Astrocyte (in vitro differentiated cells and primary cell): ENCODE results near the gene NDFIP2. TPM values are rescaled to one million over a fixed set of nuclear protein-coding genes. Genes with fewer than 3 reads are reported as not detected.

ENCODE experiments used
- DNase-seq: peaks from one replicate; pipeline ENCODE4 v3.0.0-alpha.2; 2010; ENCODE audit warnings: low read depth
- FAIRE-seq: peaks from 2 replicates; lab custom pipeline; 2011; peaks lifted over from hg19 to GRCh38; lab: Jason Lieb, UNC
- H2AFZ ChIP-seq: 2 replicates; pipeline ENCODE4 v1.6.0; 2012; ENCODE audit warnings: low read depth, low read length, inconsistent platforms
- H3K27ac ChIP-seq: 2 replicates; pipeline ENCODE4 v1.5.1; 2011; ENCODE audit warnings: low read depth, low read length, inconsistent platforms
- H3K27me3 ChIP-seq: 2 replicates; pipeline ENCODE4 v1.6.0; 2011; ENCODE audit warnings: low read length, inconsistent platforms; ENCODE audit not compliant: insufficient read depth
- H3K36me3 ChIP-seq: 2 replicates; pipeline ENCODE4 v1.5.1; 2011; ENCODE audit warnings: low read length, inconsistent platforms; ENCODE audit not compliant: insufficient read depth
- H3K4me1 ChIP-seq: 2 replicates; pipeline ENCODE4 v1.5.1; 2011; ENCODE audit warnings: low read length, inconsistent platforms; ENCODE audit not compliant: insufficient read depth
- H3K4me2 ChIP-seq: 2 replicates; pipeline ENCODE4 v1.6.0; 2012; ENCODE audit warnings: low read length, inconsistent platforms
- H3K4me3 ChIP-seq: 2 replicates; pipeline ENCODE4 v1.5.1; 2011; ENCODE audit warnings: low read depth, mild to moderate bottlenecking, low read length, inconsistent platforms; ENCODE audit not compliant: insufficient read depth
- H3K79me2 ChIP-seq: 2 replicates; pipeline ENCODE4 v1.6.0; 2012; ENCODE audit warnings: mild to moderate bottlenecking, low read length, inconsistent platforms; ENCODE audit not compliant: insufficient read depth
- H3K9ac ChIP-seq: 2 replicates; pipeline ENCODE4 v1.6.0; 2012; ENCODE audit warnings: mild to moderate bottlenecking, low read length, inconsistent platforms
- H3K9me3 ChIP-seq: 2 replicates; pipeline ENCODE4 v1.5.1; 2012; ENCODE audit warnings: low read depth, mild to moderate bottlenecking, low read length, inconsistent platforms; ENCODE audit not compliant: insufficient read depth
- H4K20me1 ChIP-seq: 2 replicates; pipeline ENCODE4 v1.6.0; 2012; ENCODE audit warnings: low read length, inconsistent platforms; ENCODE audit not compliant: insufficient read depth
- H3K27ac Mint-ChIP-seq: one replicate; pipeline ENCODE4 v1.8.0; 2021; ENCODE audit warnings: mild to moderate bottlenecking, mixed read lengths; ENCODE audit not compliant: unreplicated experiment
- H3K27me3 Mint-ChIP-seq: one replicate; pipeline ENCODE4 v1.8.0; 2021; ENCODE audit warnings: low read depth, mixed read lengths; ENCODE audit not compliant: unreplicated experiment
- H3K36me3 Mint-ChIP-seq: one replicate; pipeline ENCODE4 v1.8.0; 2021; ENCODE audit warnings: low read depth, mixed read lengths; ENCODE audit not compliant: unreplicated experiment
- H3K4me1 Mint-ChIP-seq: one replicate; pipeline ENCODE4 v1.8.0; 2021; ENCODE audit warnings: low read depth, mixed read lengths; ENCODE audit not compliant: unreplicated experiment
- H3K4me3 Mint-ChIP-seq: one replicate; pipeline ENCODE4 v1.8.0; 2021; ENCODE audit warnings: mild to moderate bottlenecking, moderate library complexity, mixed read lengths; ENCODE audit not compliant: unreplicated experiment
- H3K9me3 Mint-ChIP-seq: one replicate; pipeline ENCODE4 v1.8.0; 2021; ENCODE audit warnings: mild to moderate bottlenecking, mixed read lengths; ENCODE audit not compliant: unreplicated experiment
- CTCF ChIP-seq: IDR thresholded peaks from 2 replicates; pipeline ENCODE4 v1.5.1; 2011; ENCODE audit warnings: low read depth, mild to moderate bottlenecking, inconsistent platforms, low read length, moderate library complexity; ENCODE audit not compliant: insufficient read depth
- EZH2 ChIP-seq: IDR thresholded peaks from 2 replicates; pipeline ENCODE4 v1.6.1; 2012; ENCODE audit warnings: mild to moderate bottlenecking, low read length, inconsistent platforms; ENCODE audit not compliant: insufficient read depth
- total RNA-seq: library from RNA; stranded (reverse); gene quantifications from 2 replicates; pipeline ENCODE4 v1.2.1, GENCODE V29; 2021

NDFIP2 gene
- total RNA-seq, 1 donor from 2014 or later: 90.5 TPM

GRCh38 chr13:79483086-79483706 is 2.2 kb downstream of the NDFIP2 start:
- Mint-ChIP-seq H3K36me3 (no peaks in the 10 kb centered on the region), H3K27ac (peak overlapping the region; percentile 73), H3K27me3 (no peaks in the 10 kb centered on the region), H3K4me1 (peaks cover 33% of the 10 kb centered on the region), H3K9me3 (no peaks in the 10 kb centered on the region), H3K4me3 (peak overlapping the region; percentile 97)
- DNase-seq (peak; percentile 96), FAIRE-seq (peak; percentile 90)
- peak overlapping the region; percentile 92 for H3K4me3 ChIP-seq
- peak overlapping the region; percentile 15 for H3K9ac ChIP-seq
- peaks cover 60% of the 10 kb centered on the region for H3K79me2 ChIP-seq
- peaks cover 38% of the 10 kb centered on the region for H3K4me1 ChIP-seq
- H2AFZ ChIP-seq: no peak overlapping the region
- peaks cover 17% of the 10 kb centered on the region for H4K20me1 ChIP-seq
- H3K9me3 ChIP-seq: no peaks in the 10 kb centered on the region
- H3K27ac ChIP-seq: peak overlapping the region; percentile 30
- peak overlapping the region; percentile 99 for H3K4me2 ChIP-seq
- H3K36me3 ChIP-seq: no peaks in the 10 kb centered on the region
- no peaks in the 10 kb centered on the region for H3K27me3 ChIP-seq
- TF ChIP-seq EZH2 (no peak), CTCF (no peak)

GRCh38 chr13:79485014-79485811 is 4.3 kb downstream of the NDFIP2 start:
- Mint-ChIP-seq H3K4me3 (peak overlapping the region; percentile 40), H3K27me3 (no peaks in the 10 kb centered on the region), H3K36me3 (no peaks in the 10 kb centered on the region), H3K27ac (peak overlapping the region; percentile 95), H3K4me1 (peaks cover 38% of the 10 kb centered on the region), H3K9me3 (no peaks in the 10 kb centered on the region)
- peaks cover 38% of the 10 kb centered on the region for H3K4me1 ChIP-seq
- DNase-seq: peak; percentile 92
- H4K20me1 ChIP-seq: peaks cover 24% of the 10 kb centered on the region
- no peaks in the 10 kb centered on the region for H3K36me3 ChIP-seq
- peaks cover 80% of the 10 kb centered on the region for H3K79me2 ChIP-seq
- no peaks in the 10 kb centered on the region for H3K27me3 ChIP-seq
- peak overlapping the region; percentile 77 for H3K4me2 ChIP-seq
- H3K9ac ChIP-seq: peak overlapping the region; percentile 79
- no peak overlapping the region for H2AFZ ChIP-seq
- peak overlapping the region; percentile 85 for H3K27ac ChIP-seq
- peak; percentile 80 for FAIRE-seq
- no peak for TF ChIP-seq CTCF
- TF ChIP-seq EZH2: no peak
- H3K4me3 ChIP-seq: peak overlapping the region; percentile 21
- no peaks in the 10 kb centered on the region for H3K9me3 ChIP-seq
